MCF 10A (cell line): ENCODE measurements around the gene ATP5PB. TPM values are rescaled to one million over a fixed set of nuclear protein-coding genes. Genes with fewer than 3 reads are reported as not detected.
A peak's percentile ranks its signal among the peaks of the same experiment; 100 is the strongest.

Source experiments
- BruUV-seq: library from RNA; stranded (reverse); fragments of 400-500 nt; replicated peaks from 2 replicates; lab custom pipeline; 2021; lab: Mats Ljungman, UMichigan
- CTCF ChIA-PET: fragments of 300-600 bp; sonication (Branson Sonifier 250); formaldehyde crosslinking; extraction: SDS; loops from one replicate; lab custom pipeline; 2021; ENCODE audit warnings: antibody characterized with exemption, inconsistent platforms; lab: Yijun Ruan, JAX
- POLR2A ChIA-PET: fragments of 300-600, 350-650 bp; sonication (Branson Sonifier 250); formaldehyde crosslinking; extraction: SDS; loops from one replicate; lab custom pipeline; 2020; ENCODE audit warnings: antibody characterized with exemption, inconsistent platforms; lab: Yijun Ruan, JAX
- DNase-seq: peaks from one replicate; pipeline ENCODE4 v3.0.0-alpha.2; 2018; ENCODE audit not compliant: unreplicated experiment
- H3K27ac Mint-ChIP-seq: one replicate; pipeline ENCODE4 v1.8.0; 2022; ENCODE audit warnings: mild to moderate bottlenecking, low read depth, mixed read lengths; ENCODE audit not compliant: unreplicated experiment
- H3K27me3 Mint-ChIP-seq: one replicate; pipeline ENCODE4 v1.8.0; 2022; ENCODE audit warnings: mixed read lengths; ENCODE audit not compliant: insufficient read depth, unreplicated experiment
- H3K36me3 Mint-ChIP-seq: one replicate; pipeline ENCODE4 v1.8.0; 2022; ENCODE audit warnings: mild to moderate bottlenecking, moderate library complexity, mixed read lengths; ENCODE audit not compliant: insufficient read depth, unreplicated experiment
- H3K4me1 Mint-ChIP-seq: one replicate; pipeline ENCODE4 v1.8.0; 2022; ENCODE audit warnings: mixed read lengths; ENCODE audit not compliant: insufficient read depth, unreplicated experiment
- H3K4me3 Mint-ChIP-seq: one replicate; pipeline ENCODE4 v1.8.0; 2022; ENCODE audit warnings: mild to moderate bottlenecking, moderate library complexity, mixed read lengths; ENCODE audit not compliant: unreplicated experiment
- H3K9me3 Mint-ChIP-seq: one replicate; pipeline ENCODE4 v1.8.0; 2022; ENCODE audit warnings: mixed read lengths; ENCODE audit not compliant: unreplicated experiment
- CTCF ChIP-seq: fragments of 200-600 bp; IDR thresholded peaks from one replicate; pipeline ENCODE4 v1.8.0; 2022; ENCODE audit warnings: antibody characterized with exemption, mild to moderate bottlenecking; ENCODE audit not compliant: unreplicated experiment
- intact Hi-C: fragments of 100-400 bp; cut with micrococcal nuclease; formaldehyde crosslinking; loops from 2 replicates; pipeline ENCODE4 v1.14.1; 2022
- total RNA-seq: library from RNA; stranded (reverse); gene quantifications from 2 replicates; pipeline ENCODE4 v1.2.3, GENCODE V29; 2022

Gene ATP5PB
- total RNA-seq, 1 experiment from 2014 or later: 348 TPM

GRCh38 chr1:111476761-111477309 lies 27.6 kb downstream of the ATP5PB start:
- no TSS peak for BruUV-seq
- no peak for DNase-seq
- ChIA-PET POLR2A (interaction anchor here (0.7 to 1.8 kb wide), 2 partner anchors 14 to 130 kb away, joined by 3 to 4 read pairs; no protein-coding TSS in a partner anchor), CTCF (interaction anchor here (1.9 kb wide), 1 partner anchor 238 kb away, joined by 7 read pairs; no protein-coding TSS in a partner anchor)
- Mint-ChIP-seq H3K36me3 (no peaks in the 10 kb centered on the region), H3K4me1 (no peaks in the 10 kb centered on the region), H3K27ac (no peak overlapping the region), H3K9me3 (no peaks in the 10 kb centered on the region), H3K4me3 (no peak overlapping the region), H3K27me3 (no peaks in the 10 kb centered on the region)
- no peak for TF ChIP-seq CTCF
- intact Hi-C loops: no loop called here

- H3K4me3 Mint-ChIP-seq: no peak overlapping the region
- ChIA-PET POLR2A (no interaction called here), CTCF (interaction anchor here (0.7 to 3.0 kb wide), 3 partner anchors 20 to 889 kb away, joined by 4 to 24 read pairs (median 4); no protein-coding TSS in a partner anchor)
- BruUV-seq: no TSS peak
- intact Hi-C loops: loop anchor here (1.0 to 5.0 kb wide), 5 partner anchors 176 to 289 kb away; partner anchors contain the start of gene DDX20
- no peaks in the 10 kb centered on the region for H3K36me3 Mint-ChIP-seq
- H3K27ac Mint-ChIP-seq: no peak overlapping the region
- TF ChIP-seq CTCF: no peak
- H3K9me3 Mint-ChIP-seq: no peaks in the 10 kb centered on the region
- no peaks in the 10 kb centered on the region for H3K4me1 Mint-ChIP-seq
- no peak for DNase-seq
- no peaks in the 10 kb centered on the region for H3K27me3 Mint-ChIP-seq
Measured at GRCh38 chr1:111480674-111481073, 31.4 kb downstream of the ATP5PB start.

- peak; percentile 64 for DNase-seq
- H3K27ac Mint-ChIP-seq: no peak overlapping the region
- intact Hi-C loops: loop anchor here (1.0 to 5.0 kb wide), 5 partner anchors 175 to 288 kb away; partner anchors contain the start of gene DDX20
- TF ChIP-seq CTCF: peak; percentile 58
- ChIA-PET POLR2A (interaction anchor here (0.6 to 1.1 kb wide), 3 partner anchors 183 to 273 kb away, joined by 4 to 5 read pairs (median 4); no protein-coding TSS in a partner anchor), CTCF (interaction anchor here (0.6 to 3.0 kb wide), 18 partner anchors 15 to 708 kb away, joined by 3 to 24 read pairs (median 4); no protein-coding TSS in a partner anchor)
- H3K9me3 Mint-ChIP-seq: no peaks in the 10 kb centered on the region
- H3K4me3 Mint-ChIP-seq: no peak overlapping the region
- H3K27me3 Mint-ChIP-seq: no peaks in the 10 kb centered on the region
- no peaks in the 10 kb centered on the region for H3K4me1 Mint-ChIP-seq
- BruUV-seq: no TSS peak
- H3K36me3 Mint-ChIP-seq: no peaks in the 10 kb centered on the region
Measured at GRCh38 chr1:111481387-111482221, 32.3 kb downstream of the ATP5PB start.

- intact Hi-C loops: loop anchor here (5.0 kb wide), 1 partner anchor 229 kb away; no protein-coding TSS in a partner anchor
- H3K4me1 Mint-ChIP-seq: no peaks in the 10 kb centered on the region
- H3K9me3 Mint-ChIP-seq: no peaks in the 10 kb centered on the region
- H3K27ac Mint-ChIP-seq: no peak overlapping the region
- BruUV-seq: no TSS peak
- no peaks in the 10 kb centered on the region for H3K36me3 Mint-ChIP-seq
- no peak for TF ChIP-seq CTCF
- H3K4me3 Mint-ChIP-seq: no peak overlapping the region
- H3K27me3 Mint-ChIP-seq: no peaks in the 10 kb centered on the region
- DNase-seq: no peak
- CTCF ChIA-PET: interaction anchor here (0.6 to 3.0 kb wide), 3 partner anchors 24 to 285 kb away, joined by 3 to 24 read pairs (median 3); no protein-coding TSS in a partner anchor
- POLR2A ChIA-PET: no interaction called here
Measured at GRCh38 chr1:111483166-111483565, 33.9 kb downstream of the ATP5PB start.
